GF-D8 (cell line): ENCODE data around the gene IGSF21.
"Not testable (repeated sequence)": the region's sequence is repeated elsewhere in the genome, so short reads cannot be mapped to it uniquely, and the experiment has no call there.

Experiments used
- DNase-seq: peaks from one replicate; lab custom pipeline; 2025; lab: John Stamatoyannopoulos, UW

IGSF21 gene

DNA sequence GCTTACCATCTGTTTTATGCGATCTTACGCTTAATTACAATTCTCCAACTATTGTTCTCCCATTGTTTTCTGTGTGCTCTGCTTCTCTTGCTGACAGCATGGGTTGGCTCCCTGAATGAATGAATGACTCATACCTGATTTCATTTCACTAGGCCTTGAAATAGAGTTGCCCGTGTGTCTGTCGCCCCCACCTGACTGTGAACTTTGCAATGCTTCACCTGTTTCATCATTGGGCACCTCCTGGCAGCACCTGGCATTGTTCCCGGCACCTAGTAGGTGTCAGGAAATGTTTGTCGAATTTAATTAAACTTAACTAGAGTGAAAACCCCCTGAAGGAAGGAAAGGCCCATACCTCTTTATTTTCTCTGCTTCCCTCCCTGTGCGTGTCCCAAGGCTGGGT, 252.7 kb downstream of the IGSF21 start:
- no peak for DNase-seq

GRCh38 chr1:18362150-18362549, 254.6 kb downstream of the IGSF21 start:
- DNase-seq, result no peak

DNA sequence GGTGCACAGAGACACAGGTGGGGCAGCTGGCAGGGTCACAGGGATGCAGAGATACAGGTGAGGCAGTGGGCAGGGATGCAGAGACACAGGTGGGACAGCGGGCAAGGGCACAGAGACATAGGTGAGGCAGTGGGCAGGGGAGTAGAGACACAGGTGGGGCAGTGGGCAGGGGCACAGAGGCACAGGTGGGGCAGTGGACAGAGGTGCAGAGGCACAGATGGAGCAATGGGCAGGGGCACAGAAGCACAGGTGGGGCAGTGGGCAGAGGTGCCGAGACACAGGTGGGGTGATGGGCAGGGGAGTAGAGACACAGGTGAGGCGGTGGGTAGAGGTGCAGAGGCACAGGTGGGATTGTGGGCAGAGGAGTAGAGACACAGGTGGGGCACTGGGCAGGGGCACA, 255.8 kb downstream of the IGSF21 start:
- DNase-seq, result no peak

DNA sequence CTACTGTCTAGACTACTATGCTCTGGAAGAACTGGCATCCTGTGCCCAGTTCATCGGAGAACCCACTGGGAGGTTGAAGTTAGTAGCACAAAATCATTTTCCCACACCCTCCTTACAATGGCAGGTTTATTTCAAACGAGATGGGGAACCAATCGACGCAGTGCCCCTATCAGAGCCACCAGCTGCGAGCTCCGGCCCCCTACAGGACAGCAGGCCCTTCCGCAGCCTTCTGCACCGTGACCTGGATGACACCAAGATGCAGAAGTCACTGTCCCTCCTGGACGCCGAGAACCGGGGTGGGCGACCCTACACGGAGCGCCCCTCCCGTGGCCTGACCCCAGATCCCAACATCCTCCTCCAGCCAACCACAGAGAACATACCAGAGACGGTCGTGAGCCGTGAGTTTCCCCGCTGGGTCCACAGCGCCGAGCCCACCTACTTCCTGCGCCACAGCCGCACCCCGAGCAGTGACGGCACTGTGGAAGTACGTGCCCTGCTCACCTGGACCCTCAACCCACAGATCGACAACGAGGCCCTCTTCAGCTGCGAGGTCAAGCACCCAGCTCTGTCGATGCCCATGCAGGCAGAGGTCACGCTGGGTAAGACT, 257.6 kb downstream of the IGSF21 start:
- no peak for DNase-seq

DNA sequence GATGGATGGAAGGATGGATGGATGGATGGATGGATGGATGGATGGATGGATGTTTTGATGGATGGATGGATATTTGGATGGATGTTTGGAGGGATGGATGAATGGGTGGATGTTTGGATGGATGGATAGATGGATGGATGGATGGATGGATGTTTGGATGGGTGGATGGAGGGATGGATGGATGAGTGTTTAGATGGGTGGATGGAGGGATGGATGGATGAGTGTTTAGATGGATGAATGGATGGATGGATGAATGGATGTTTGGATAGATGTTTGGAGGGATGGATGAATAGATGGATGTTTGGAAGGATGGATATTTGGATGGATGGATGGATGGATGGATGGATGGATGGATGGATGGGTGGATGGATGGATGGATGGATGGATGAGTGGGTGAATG, 264.9 kb downstream of the IGSF21 start:
- DNase-seq, result not testable (repeated sequence)

GRCh38 chr1:18373151-18373550, 265.6 kb downstream of the IGSF21 start:
- no peak for DNase-seq

DNA sequence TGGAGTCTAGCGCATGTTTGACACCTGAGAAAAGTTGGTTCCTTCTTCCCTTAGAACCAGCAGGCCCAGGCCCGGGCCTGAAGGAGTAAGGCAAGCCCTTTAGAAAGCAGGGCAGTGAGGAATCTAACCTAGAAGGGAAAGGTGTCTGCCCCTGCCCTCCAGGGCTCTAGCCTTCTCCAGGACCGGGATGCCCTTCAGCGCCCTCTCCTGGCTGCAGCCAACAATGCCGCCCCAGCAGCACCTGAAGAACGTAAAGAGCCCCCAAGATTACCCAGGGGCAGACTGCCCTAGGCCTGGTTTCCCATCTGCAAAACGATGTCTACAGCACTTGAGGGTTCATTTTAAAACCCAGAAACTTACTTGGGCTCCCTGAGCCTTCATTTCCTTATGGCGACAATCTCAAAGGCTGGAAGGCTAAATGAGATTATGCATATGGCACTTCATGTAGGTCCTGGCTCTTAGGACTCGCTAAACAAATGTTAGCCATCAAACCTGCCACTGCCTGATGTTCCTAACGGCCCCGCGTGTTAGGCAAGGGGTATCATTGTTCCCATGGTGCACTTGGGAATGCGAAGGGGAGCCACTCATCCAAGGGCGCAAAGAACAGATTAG, 266.4 kb downstream of the IGSF21 start:
- no peak for DNase-seq

DNA sequence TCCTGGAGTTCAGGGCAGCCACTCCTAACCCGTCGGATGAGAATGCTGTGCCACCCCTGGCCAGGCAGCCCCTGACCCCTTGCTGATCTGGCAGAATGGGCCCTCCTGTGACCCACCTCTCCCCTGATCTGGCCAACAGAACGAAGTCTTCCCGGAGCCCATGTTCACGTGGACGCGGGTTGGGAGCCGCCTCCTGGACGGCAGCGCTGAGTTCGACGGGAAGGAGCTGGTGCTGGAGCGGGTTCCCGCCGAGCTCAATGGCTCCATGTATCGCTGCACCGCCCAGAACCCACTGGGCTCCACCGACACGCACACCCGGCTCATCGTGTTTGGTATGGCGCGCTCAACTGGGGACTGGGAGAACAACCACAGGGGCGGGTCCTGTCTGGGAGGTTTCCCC, 269.1 kb downstream of the IGSF21 start:
- DNase-seq, result no peak

DNA sequence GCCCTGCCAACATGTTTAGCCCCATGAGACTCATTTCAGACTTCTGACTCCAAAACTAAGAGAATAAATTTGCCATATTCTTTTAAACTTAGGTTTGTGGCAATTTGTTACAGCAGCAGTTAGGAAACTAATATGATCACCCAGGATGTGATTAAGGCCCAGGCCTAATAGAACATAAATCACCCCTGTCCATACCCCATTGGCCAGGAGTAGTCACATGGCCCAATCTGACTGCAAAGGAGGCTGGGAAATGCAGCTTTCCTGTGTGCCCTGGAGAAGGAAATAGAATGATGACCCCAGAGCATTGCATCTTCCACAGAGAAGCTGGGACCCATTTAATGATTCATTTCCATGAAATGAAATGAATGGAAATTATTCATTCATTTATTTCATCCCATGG, 272.7 kb downstream of the IGSF21 start:
- no peak for DNase-seq

- DNase-seq, result no peak
Observed at GRCh38 chr1:18384059-18384458, 276.5 kb downstream of the IGSF21 start.

- DNase-seq, result no peak
Observed at GRCh38 chr1:18384471-18384870, 276.9 kb downstream of the IGSF21 start.

- DNase-seq, result no peak
Observed at GRCh38 chr1:18385239-18385790, 277.7 kb downstream of the IGSF21 start.

DNA sequence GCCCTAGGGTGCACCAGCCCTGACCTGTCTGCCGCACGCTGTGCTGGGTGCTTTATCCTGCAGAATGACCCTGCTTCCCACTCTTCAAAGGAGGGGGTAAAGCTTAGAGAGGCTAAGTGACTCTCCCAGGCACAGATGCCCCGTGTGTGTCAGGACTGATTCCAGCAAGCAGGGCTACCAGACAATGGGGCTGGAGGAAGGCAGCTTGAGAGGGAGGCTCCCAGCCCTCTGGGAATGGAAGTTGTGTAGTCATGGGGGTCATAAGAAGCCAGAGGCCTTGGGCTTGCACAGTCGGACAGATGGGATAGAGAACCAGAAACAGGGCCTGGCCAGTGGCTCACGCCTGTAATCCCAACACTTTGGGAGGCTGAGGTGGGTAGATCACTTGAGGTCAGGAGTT, 279.0 kb downstream of the IGSF21 start:
- no peak for DNase-seq

DNA sequence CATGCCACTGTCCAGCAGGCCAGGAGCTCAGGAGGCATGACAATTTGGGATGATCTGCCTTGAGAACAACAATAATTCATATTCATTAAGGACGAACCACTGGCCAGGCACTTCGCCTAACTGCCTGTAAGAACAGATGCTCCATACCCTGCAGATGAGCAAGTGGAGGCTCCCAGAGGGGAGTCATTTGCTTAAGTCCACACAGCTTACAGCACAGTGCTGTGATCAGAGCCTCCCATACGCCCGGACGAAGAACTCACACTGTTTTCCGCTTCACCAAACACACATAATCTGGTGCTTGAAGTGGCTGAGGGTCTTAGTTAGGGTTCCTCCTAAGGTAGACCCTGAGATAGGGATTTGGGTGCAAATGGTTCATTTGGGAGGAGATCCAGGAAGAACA, 279.7 kb downstream of the IGSF21 start:
- DNase-seq, result no peak

DNA sequence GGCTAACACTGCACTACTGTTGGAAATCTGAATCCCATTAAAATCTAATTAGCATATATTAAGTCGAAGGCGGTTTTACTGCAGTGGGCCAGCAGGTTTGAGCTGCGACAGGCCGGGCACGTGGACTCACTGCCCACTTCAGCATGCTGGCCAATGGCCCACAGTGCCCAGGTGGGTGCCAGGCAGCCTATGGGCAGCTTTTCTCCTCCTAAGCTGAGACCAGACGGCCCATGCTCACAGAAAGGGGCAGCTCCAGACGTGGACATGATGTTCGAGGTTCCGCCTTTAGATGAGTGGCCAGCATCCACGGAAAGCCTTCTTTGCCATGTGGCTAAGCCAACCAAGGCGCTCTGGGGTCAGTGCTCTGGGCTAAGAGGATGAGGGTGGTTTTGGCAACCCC, 283.4 kb downstream of the IGSF21 start:
- DNase-seq, result no peak

DNA sequence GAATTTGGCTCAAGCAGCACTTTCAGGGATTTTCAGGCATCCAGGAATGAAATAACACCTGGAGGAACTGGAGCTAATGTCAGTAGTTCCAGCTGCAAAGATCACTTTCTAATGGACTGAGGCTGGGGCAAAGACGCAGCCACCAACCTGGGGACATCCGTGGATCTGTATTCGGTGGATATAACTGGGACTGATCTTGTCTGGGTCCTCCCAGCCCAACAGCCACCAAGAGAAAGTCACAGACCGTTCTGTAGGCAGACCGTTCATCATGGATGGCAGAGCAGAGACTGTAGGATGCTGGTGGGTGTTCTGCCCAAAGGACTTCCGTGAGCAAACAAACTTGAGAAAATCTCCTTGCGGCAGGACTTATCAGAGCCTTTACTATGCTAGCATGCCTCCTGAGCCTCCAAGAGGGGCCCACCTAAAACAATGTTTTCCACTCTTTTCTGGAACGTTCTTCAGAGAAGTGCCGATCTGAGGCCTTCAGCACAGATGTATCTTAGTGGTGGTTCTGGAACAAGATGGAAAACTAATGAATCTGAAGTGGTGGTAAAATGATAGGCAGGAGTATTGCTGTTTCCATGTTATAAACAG, 287.1 kb downstream of the IGSF21 start:
- no peak for DNase-seq

- DNase-seq, result no peak
Observed at GRCh38 chr1:18396247-18396980, 288.8 kb downstream of the IGSF21 start.

DNA sequence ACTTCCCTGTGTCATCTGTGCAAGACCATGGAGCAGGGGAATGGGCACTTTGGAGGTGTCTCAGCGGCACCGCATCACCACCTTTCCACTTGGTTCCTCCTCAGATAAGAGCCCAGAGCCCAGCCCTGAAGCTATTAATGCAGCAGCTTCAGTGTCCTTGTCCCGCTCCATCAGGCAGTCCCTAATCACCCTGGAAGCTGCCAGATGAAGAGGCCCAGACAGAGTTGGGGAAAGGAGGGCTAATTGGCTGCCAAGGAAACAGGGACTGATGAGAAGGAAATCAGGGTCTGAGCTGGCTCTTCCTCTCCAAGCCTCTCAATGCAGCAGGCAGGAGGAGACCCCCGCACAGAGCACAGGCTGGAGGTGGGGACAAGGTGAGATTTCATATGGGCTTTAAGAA, 290.0 kb downstream of the IGSF21 start:
- no peak for DNase-seq

DNA sequence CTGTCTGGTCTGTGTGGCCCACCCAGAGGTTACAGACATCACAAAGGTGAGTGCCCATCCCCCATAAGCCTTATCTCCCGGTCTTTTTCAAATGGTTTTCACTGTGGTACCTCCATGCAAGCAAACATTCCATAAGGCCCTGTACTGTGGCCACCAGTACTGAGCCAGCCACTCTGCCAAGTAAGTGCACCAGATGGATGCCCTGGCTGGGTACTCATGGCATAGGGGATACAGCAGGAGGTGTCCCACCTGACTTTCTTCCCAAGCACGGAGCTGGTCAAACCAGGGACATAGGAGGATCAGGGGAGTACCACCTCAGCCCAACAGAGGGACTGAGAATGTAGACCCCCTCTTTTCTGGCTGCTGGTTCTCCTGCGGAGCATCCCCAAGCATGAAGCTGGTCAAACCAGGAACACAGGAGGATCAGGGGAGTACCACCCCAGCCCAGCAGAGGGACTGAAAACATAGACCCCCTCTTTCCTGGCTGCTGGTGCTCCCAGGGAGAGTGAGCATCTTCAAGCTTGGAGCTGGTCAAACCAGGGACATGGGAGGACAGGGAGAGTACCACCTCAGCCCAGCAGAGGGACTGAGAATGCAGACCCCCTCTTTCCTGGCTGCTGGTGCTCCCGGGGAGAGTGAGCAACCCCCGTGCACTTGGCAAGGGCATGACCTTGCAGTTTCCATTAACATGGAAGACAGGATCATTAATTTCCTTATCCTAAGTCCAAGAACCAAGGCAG, 291.4 kb downstream of the IGSF21 start:
- no peak for DNase-seq

GRCh38 chr1:18400347-18401102, 292.9 kb downstream of the IGSF21 start:
- DNase-seq, result no peak

- no peak for DNase-seq
Observed at GRCh38 chr1:18401921-18402320, 294.3 kb downstream of the IGSF21 start.
